ENCODE data around the gene CLEC6A.
"Not testable (repeated sequence)": the region's sequence is repeated elsewhere in the genome, so short reads cannot be mapped to it uniquely, and the experiment has no call there.

Gene CLEC6A

DNA sequence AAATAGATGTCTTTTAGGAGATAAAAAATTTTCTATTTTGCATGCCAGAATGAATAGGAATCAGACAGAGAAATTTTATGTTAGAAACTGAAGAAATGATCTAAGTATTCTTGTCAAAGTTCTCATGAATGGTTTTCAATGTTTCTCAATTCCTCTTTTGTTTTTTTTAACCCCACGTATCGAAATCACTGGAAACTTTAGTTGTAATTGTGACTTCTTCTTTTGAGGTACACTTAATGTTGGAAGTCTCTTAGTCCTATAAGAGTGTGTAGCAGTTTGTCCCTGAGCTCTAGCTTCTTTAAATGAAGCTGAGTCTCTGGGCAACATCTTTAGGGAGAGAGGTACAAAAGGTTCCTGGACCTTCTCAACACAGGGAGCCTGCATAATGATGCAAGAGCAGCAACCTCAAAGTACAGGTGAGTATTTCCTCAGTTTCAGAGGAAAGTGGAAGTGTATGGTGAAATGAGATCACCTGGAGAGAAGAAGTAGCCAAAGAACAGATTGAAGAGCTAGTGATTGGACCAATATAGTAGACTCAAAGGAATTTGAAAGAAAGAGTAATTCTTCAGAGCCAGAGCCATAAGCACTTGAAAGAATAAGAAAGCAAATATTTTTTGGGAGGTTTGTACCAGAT is at the start of gene CLEC6A:
Gene CLEC6A (plus strand): TSS at position 236 of the 634 bp plus-strand sequence. CDS start 150 bp downstream, at position 386.
- no peak for DNase-seq

DNA sequence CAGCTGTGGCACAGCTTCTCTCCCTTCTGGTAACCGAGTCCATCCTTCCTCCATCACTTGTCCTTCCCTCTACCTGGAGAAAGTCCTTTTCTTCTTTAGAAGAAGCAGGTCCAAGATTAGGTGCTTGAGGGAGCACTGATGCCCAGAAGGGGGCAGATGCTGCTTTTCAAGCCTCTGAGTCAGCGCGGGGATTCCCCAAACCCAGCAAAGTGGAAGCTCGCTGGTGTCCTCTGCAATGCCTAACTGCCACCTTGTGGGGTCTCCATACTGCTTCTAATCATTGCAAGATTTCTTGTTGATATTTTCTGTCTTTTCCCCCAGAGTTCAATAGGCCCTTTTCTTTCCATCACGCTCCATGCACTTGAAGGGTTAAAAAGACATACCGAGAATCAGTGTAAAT is 36.2 kb upstream of the CLEC6A start:
- not testable (repeated sequence) for DNase-seq

- DNase-seq, result no peak
These were observed 35.3 kb upstream of the CLEC6A start for GRCh38 chr12:8420506-8420905.

GRCh38 chr12:8444536-8445278 is 11.1 kb upstream of the CLEC6A start:
- DNase-seq, result not testable (repeated sequence)

- no peak for DNase-seq
These were observed 10.0 kb upstream of the CLEC6A start for GRCh38 chr12:8445731-8446130.

DNA sequence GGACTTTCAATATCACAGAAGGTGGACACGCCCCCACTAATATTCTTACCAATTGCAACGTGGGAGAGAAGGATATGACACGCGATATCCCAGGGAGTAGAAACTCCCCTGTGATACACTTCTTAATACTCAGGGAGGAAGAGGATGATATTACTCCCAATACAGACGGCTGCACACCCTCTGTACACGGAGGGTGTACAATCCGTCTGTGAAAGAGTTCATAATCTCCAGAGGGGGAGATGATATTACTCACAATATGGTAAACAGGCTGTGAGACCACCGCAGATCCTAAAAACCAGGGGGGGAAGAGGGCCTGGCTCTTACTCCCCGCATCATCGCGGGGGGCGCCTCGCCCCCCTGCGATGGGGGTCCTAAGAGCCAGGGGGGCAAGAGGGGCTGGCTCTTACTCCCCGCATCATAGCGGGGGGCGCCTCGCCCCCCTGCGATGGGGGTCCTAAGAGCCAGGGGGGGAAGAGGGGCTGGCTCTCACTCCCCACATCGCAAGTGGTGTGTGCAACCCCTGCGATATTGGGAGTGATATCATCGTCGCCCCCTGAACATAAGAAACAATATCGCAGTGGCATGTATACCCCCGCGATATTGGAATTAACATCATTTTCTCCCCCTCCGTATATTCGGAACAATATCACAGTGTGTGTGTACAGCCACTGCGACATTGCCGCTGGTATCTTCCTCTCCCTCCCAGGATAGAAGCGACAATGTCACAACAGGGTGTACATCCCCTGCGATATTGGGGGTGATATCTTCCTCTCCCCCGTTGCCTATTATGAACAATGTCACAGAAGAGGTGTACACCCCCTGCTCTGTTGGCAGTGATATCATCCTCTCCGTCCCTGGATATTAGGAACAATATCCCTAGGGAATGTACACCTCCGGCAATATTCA is 8.9 kb upstream of the CLEC6A start:
- DNase-seq, result no peak

- no peak for DNase-seq
These were observed 6.4 kb upstream of the CLEC6A start for GRCh38 chr12:8449355-8449859.

GRCh38 chr12:8452036-8452435 is 3.7 kb upstream of the CLEC6A start:
- DNase-seq, result no peak

- DNase-seq, result no peak
These were observed 2.7 kb upstream of the CLEC6A start for GRCh38 chr12:8453021-8453513.

DNA sequence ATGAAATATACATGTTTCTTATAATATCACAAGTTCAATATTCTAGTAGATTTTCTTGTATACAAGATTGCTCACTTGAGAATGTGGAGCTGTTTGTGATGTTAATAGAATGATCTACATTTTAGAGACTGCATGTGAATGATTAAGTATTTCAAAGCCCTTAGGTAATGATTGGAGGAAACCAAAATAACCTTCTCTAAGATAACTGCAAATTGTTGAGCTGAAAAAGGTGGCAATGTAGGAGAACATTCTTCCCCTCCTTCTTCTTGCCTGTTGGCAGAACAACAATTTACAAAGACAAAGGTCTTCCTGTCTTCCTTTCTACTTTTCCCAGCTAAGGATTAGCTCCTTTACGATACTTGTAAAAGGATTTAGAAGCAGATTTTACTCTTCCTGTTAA is 2.0 kb upstream of the CLEC6A start:
- DNase-seq, result no peak

- DNase-seq, result no peak
These were observed 491 bp upstream of the CLEC6A start for GRCh38 chr12:8455271-8455670.

GRCh38 chr12:8461426-8461825 is 5.7 kb downstream of the CLEC6A start:
- DNase-seq, result no peak

DNA sequence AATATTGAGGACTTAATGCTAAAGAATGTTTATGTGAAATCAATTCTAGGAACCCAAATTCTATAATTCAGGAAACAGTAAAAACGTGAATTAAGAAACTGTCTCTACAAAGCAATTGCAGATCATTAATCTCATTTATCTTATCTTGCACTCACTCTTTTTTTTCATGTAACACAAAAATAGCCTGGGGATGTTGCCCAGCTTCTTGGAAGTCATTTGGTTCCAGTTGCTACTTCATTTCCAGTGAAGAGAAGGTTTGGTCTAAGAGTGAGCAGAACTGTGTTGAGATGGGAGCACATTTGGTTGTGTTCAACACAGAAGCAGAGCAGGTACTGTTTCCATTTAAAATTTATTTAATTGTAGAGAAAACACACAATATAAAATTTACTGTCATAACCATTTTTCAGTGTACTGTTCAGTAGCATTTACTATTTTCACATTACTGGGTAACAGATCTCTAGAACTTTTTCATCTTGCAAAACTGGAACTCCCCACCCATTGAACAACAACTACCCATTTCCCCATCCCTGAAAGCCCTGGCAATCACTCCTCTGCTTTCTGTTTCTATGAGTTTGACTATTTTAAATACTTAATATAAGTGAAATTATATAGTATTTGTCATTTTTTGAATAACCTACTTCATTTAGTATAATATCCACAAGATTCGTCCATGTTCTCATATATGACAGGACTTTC is 9.7 kb downstream of the CLEC6A start:
- DNase-seq, result no peak

GRCh38 chr12:8466241-8466640 is 10.5 kb downstream of the CLEC6A start:
- DNase-seq, result no peak

DNA sequence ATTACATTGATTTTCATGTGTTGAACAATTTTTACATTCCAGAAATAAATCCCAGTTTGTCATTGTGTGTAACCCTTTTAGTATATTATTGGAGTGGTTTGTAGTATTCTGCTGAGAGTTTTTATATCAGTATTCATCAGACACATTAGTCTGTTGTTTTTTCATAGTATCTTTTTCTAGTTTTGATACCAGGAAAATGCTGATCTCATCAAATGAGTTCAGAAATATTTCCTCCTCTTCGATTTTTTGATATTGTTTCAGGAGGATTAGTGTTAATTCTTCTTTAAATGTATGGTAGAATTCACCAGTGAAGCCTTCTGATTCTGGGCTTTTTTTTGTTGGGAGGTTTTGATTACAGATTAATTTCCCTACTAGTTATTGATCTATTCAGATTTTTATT is 15.3 kb downstream of the CLEC6A start:
- no peak for DNase-seq

GRCh38 chr12:8475508-8476203 is 19.9 kb downstream of the CLEC6A start:
- no peak for DNase-seq

DNA sequence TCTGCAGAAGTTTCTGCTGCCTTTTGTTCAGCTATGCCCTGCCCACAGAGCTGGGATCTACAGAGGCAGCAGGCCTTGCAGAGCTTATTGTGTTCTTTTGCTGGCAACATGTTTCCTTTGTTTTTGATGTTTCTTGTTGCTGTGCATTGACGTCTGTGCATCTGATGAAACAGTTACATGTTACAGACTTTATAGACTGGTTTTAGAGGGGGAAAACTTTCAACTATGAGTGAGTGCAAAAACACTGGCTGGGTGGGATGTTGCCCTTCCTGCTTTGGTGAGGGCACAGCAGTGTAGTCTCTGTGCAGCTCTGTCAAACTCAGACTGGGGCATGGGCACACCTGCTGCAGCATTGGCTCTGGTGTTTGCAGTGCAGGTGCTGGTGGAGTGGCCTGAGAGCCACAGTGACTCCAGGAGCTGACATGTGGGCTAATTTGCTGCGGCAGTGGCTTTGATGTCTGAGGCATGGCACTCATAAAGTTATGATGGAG is 26.9 kb downstream of the CLEC6A start:
- no peak for DNase-seq

- no peak for DNase-seq
These were observed 27.3 kb downstream of the CLEC6A start for GRCh38 chr12:8483079-8483478.

DNA sequence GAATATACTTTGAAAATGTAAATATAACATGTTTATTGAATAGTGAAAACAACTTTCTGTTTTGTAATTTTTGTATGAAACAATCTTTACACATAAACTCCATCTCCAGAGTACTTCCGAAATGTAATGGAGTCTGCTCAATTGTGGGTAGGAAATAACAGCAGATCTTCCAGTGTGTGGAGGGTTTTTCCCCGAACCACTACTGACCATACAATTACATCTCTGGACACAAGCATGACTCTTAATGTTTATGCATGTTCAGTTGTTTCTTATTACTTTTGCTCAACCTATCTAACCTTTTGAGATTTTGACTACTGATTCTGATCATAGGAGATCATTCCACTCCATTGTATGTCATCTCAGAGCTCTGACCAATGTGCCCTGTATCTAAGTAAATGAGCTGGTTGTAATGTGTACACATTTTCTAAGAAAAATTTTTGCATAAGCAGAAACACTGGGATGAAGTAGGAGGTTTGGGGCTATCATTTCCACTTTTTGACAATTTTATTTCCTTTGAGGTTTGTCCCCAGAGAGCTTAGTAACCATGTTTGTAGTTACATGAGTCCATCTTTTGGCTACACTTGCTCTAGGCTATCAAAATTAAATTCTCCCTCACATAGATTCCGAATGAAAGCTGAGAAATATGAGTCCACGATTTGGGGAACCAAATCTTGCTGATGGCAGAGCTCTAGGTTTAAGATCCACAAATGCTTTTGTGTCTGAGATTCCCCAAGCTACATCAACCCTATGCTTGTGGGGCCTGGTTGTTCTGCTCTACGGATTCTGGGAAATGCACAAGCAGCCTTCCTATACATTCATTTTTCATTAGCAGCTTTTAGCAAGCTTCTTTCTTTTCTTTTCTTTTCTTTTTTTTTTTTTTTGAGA is 36.1 kb downstream of the CLEC6A start:
- no peak for DNase-seq

GRCh38 chr12:8493084-8493483 is 37.3 kb downstream of the CLEC6A start:
- DNase-seq, result no peak

DNA sequence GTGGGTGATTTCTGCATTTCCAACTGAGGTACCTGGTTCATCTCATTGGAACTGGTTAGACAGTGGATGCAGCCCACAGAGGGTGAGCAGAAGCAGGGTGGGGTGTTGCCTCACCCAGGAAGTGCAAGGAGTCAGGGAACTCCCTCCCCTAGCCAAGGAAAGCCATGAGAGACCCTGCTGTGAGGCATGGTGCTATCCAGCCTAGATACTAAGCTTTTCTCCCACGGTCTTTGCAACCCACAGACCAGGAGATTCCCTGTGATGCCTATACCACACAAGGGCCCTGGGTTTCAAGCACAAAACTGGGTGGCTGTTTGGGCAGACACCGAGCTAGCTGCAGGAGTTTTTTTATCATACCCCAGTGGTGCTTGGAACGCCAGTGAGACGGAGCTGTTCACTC is 39.9 kb downstream of the CLEC6A start:
- DNase-seq, result not testable (repeated sequence)
